H9 (cell line): ENCODE results near the gene IFI44. TPM values are rescaled to one million over a fixed set of nuclear protein-coding genes. Genes with fewer than 3 reads are reported as not detected.

Experiments
- DNase-seq: peaks from one replicate; pipeline ENCODE4 v3.0.0-alpha.2; 2017
- H2AFZ ChIP-seq: one replicate; pipeline ENCODE4 v1.6.1; 2013; ENCODE audit warnings: mild to moderate bottlenecking, low read length, control low read depth, moderate library complexity
- H2AK5ac ChIP-seq: 2 replicates; pipeline ENCODE4 v1.6.1; 2013; ENCODE audit warnings: low read length, control low read depth, mixed read lengths; ENCODE audit not compliant: insufficient read length
- H2BK120ac ChIP-seq: one replicate; pipeline ENCODE4 v1.6.1; 2013; ENCODE audit warnings: low read depth, mild to moderate bottlenecking, low read length, control low read depth, inconsistent platforms; ENCODE audit not compliant: poor library complexity, severe bottlenecking
- H2BK12ac ChIP-seq: 2 replicates; pipeline ENCODE4 v1.6.1; 2013; ENCODE audit warnings: low read length, control low read depth, mixed read lengths, low read depth; ENCODE audit not compliant: insufficient read length
- H2BK15ac ChIP-seq: 2 replicates; pipeline ENCODE4 v1.6.1; 2013; ENCODE audit warnings: low read depth, low read length, control low read depth
- H2BK20ac ChIP-seq: one replicate; pipeline ENCODE4 v1.6.1; 2013; ENCODE audit warnings: low read depth, mild to moderate bottlenecking, low read length, control low read depth, inconsistent platforms; ENCODE audit not compliant: poor library complexity, severe bottlenecking
- H2BK5ac ChIP-seq: 2 replicates; pipeline ENCODE4 v1.6.1; 2013; ENCODE audit warnings: low read length, control low read depth, mixed read lengths; ENCODE audit not compliant: insufficient read length
- H3K14ac ChIP-seq: 2 replicates; pipeline ENCODE4 v1.6.1; 2013; ENCODE audit warnings: low read length, control low read depth; ENCODE audit not compliant: insufficient read depth
- H3K18ac ChIP-seq: 2 replicates; pipeline ENCODE4 v1.6.1; 2013; ENCODE audit warnings: low read depth, mild to moderate bottlenecking, mixed read lengths, low read length, control low read depth; ENCODE audit not compliant: insufficient read length
- H3K23ac ChIP-seq: 2 replicates; pipeline ENCODE4 v1.6.1; 2013; ENCODE audit warnings: low read length, control low read depth, mixed read lengths, low read depth; ENCODE audit not compliant: insufficient read length
- H3K23me2 ChIP-seq: 2 replicates; pipeline ENCODE4 v1.6.1; 2013; ENCODE audit warnings: low read depth, mild to moderate bottlenecking, mixed read lengths, low read length, control low read depth; ENCODE audit not compliant: insufficient read length, poor library complexity, severe bottlenecking
- H3K27ac ChIP-seq: 2 replicates; pipeline ENCODE4 v1.5.1; 2013; ENCODE audit warnings: low read length, control low read depth, mixed read lengths, low read depth; ENCODE audit not compliant: insufficient read length
- H3K27me3 ChIP-seq: 2 replicates; pipeline ENCODE4 v1.6.1; 2013; ENCODE audit warnings: low read length, control low read depth, inconsistent platforms; ENCODE audit not compliant: insufficient read depth
- H3K4ac ChIP-seq: 2 replicates; pipeline ENCODE4 v1.6.1; 2013; ENCODE audit warnings: low read depth, mild to moderate bottlenecking, control low read depth, inconsistent platforms, low read length, moderate library complexity
- H3K4me1 ChIP-seq: 2 replicates; pipeline ENCODE4 v1.6.1; 2013; ENCODE audit warnings: low read length, control low read depth, inconsistent platforms; ENCODE audit not compliant: insufficient read depth
- H3K4me2 ChIP-seq: 2 replicates; pipeline ENCODE4 v1.6.1; 2013; ENCODE audit warnings: low read length, control low read depth, mixed read lengths; ENCODE audit not compliant: insufficient read length, insufficient read depth
- H3K56ac ChIP-seq: 2 replicates; pipeline ENCODE4 v1.6.1; 2013; ENCODE audit warnings: low read depth, mild to moderate bottlenecking, mixed read lengths, low read length, control low read depth; ENCODE audit not compliant: insufficient read length
- H3K79me1 ChIP-seq: 2 replicates; pipeline ENCODE4 v1.6.1; 2013; ENCODE audit warnings: low read depth, mild to moderate bottlenecking, moderate library complexity, low read length, control low read depth, inconsistent platforms; ENCODE audit not compliant: insufficient read depth, poor library complexity, severe bottlenecking
- H3K79me2 ChIP-seq: 2 replicates; pipeline ENCODE4 v1.6.1; 2013; ENCODE audit warnings: low read length, control low read depth, inconsistent platforms; ENCODE audit not compliant: insufficient read depth
- H3K9ac ChIP-seq: 2 replicates; pipeline ENCODE4 v1.6.1; 2013; ENCODE audit warnings: low read length, control low read depth, mixed read lengths; ENCODE audit not compliant: insufficient read length; ENCODE audit errors: extremely low read depth
- H3K9me3 ChIP-seq: one replicate; pipeline ENCODE4 v1.6.1; 2013; ENCODE audit warnings: low read depth, low read length, inconsistent platforms; ENCODE audit not compliant: control insufficient read depth
- H3T11ph ChIP-seq: one replicate; pipeline ENCODE4 v1.6.1; 2013; ENCODE audit warnings: mild to moderate bottlenecking, low read length, control low read depth, inconsistent platforms
- H4K20me1 ChIP-seq: one replicate; pipeline ENCODE4 v1.6.1; 2013; ENCODE audit not compliant: control insufficient read depth, insufficient read length, insufficient read depth
- H4K5ac ChIP-seq: 2 replicates; pipeline ENCODE4 v1.6.1; 2013; ENCODE audit warnings: low read depth, mild to moderate bottlenecking, mixed read lengths, low read length, control low read depth; ENCODE audit not compliant: insufficient read length
- H4K8ac ChIP-seq: replicated peaks from 2 replicates; pipeline ENCODE4 v1.6.1; 2013; ENCODE audit warnings: low read length, control low read depth, mixed read lengths, low read depth; ENCODE audit not compliant: insufficient read length
- H4K91ac ChIP-seq: 2 replicates; pipeline ENCODE4 v1.6.1; 2013; ENCODE audit warnings: low read depth, mild to moderate bottlenecking, moderate library complexity, mixed read lengths, low read length, control low read depth; ENCODE audit not compliant: insufficient read length
- H3K27ac Mint-ChIP-seq, 3 experiments: 2 replicates in 2 of 3; 3 replicates in 1 of 3; pipeline ENCODE4 v1.8.0; 2020 to 2021; ENCODE audit warnings: mixed read lengths in 3 of 3, mild to moderate bottlenecking in 1 of 3, moderate library complexity in 1 of 3
- H3K27me3 Mint-ChIP-seq: 2 replicates; pipeline ENCODE4 v1.8.0; 2021; ENCODE audit warnings: low read depth, mild to moderate bottlenecking, moderate library complexity, mixed read lengths
- H3K36me3 Mint-ChIP-seq, 3 experiments: 2 replicates in 2 of 3; 3 replicates in 1 of 3; pipeline ENCODE4 v1.8.0; 2020 to 2021; ENCODE audit warnings: low read depth in 3 of 3, mixed read lengths in 3 of 3; ENCODE audit not compliant: insufficient read depth in 1 of 3
- H3K4me1 Mint-ChIP-seq, 2 experiments: 2 replicates each; pipeline ENCODE4 v1.8.0; 2020; ENCODE audit warnings: mixed read lengths in 2 of 2
- H3K4me3 Mint-ChIP-seq, 2 experiments: 2 replicates in 1 of 2; 3 replicates in 1 of 2; pipeline ENCODE4 v1.8.0; 2020 to 2021; ENCODE audit warnings: mild to moderate bottlenecking in 2 of 2, mixed read lengths in 2 of 2, moderate library complexity in 1 of 2
- H3K9me3 Mint-ChIP-seq, 2 experiments: 2 replicates in 1 of 2; 3 replicates in 1 of 2; pipeline ENCODE4 v1.8.0; 2020; ENCODE audit warnings: mild to moderate bottlenecking in 2 of 2, mixed read lengths in 2 of 2, moderate library complexity in 1 of 2
- CTCF ChIP-seq: fragments of 200-600 bp; sonication (generic); conservative IDR thresholded peaks from 3 replicates; pipeline ENCODE4 v1.8.0; 2021; ENCODE audit warnings: antibody characterized with exemption, mild to moderate bottlenecking
- WGBS: extraction: QIAGEN DNeasy Blood & Tissue Kit; methylation state at CpG from one replicate; pipeline ENCODE4 v1.1.7; 2013; ENCODE audit warnings: missing lambda C conversion rate, low lambda C conversion rate, mixed read lengths; ENCODE audit not compliant: insufficient read length; ENCODE audit errors: extremely low coverage; 5-methylcytosine and 5-hydroxymethylcytosine counted together
- total RNA-seq: library from RNA; stranded (reverse); gene quantifications from 2 replicates; pipeline ENCODE4 v1.2.1, GENCODE V29; 2021

IFI44 gene
- total RNA-seq, 1 experiment from 2014 or later, result not detected

- H4K5ac ChIP-seq, result no peak overlapping the region
- Mint-ChIP-seq H3K9me3 (no peaks in the 10 kb centered on the region), H3K4me3 (no peak overlapping the region), H3K27me3 (no peaks in the 10 kb centered on the region), H3K4me1 (peaks cover under 1 to 2% of the 10 kb centered on the region in 2 experiments; a peak in 3 of 4 replicates), H3K36me3 (no peaks in the 10 kb centered on the region), H3K27ac (no peak overlapping the region)
- H3K23me2 ChIP-seq, result no peaks in the 10 kb centered on the region
- no peaks in the 10 kb centered on the region for H3K79me1 ChIP-seq
- no peak overlapping the region for H2BK120ac ChIP-seq
- no peak overlapping the region for H3K18ac ChIP-seq
- H3K56ac ChIP-seq, result no peak overlapping the region
- H3K9me3 ChIP-seq, result no peaks in the 10 kb centered on the region
- no peak overlapping the region for H3K9ac ChIP-seq
- H3K23ac ChIP-seq, result no peak overlapping the region
- no peak overlapping the region for H3T11ph ChIP-seq
- no peak overlapping the region for H4K91ac ChIP-seq
- no peaks in the 10 kb centered on the region for H3K79me2 ChIP-seq
- no peaks in the 10 kb centered on the region for H4K20me1 ChIP-seq
- H3K27ac ChIP-seq, result no peak overlapping the region
- H2BK12ac ChIP-seq, result no peak overlapping the region
- no peak for TF ChIP-seq CTCF
- no peak overlapping the region for H3K4ac ChIP-seq
- no peak overlapping the region for H2BK5ac ChIP-seq
- H2AFZ ChIP-seq, result no peak overlapping the region
- H4K8ac ChIP-seq, result no peak overlapping the region
- H3K4me1 ChIP-seq, result no peaks in the 10 kb centered on the region
- no peak for DNase-seq
- H3K27me3 ChIP-seq, result no peaks in the 10 kb centered on the region
- H3K14ac ChIP-seq, result no peak overlapping the region
- H2AK5ac ChIP-seq, result no peak overlapping the region
- H2BK20ac ChIP-seq, result no peak overlapping the region
- no peak overlapping the region for H3K4me2 ChIP-seq
- H2BK15ac ChIP-seq, result no peak overlapping the region
- no CpG with 5 or more reads among the region's 3 CpGs for WGBS
Observed at GRCh38 chr1:78712467-78713051, 62.9 kb downstream of the IFI44 start.
